Loucy (cell line): Measurements from ENCODE around the gene LYSMD4.

ENCODE experiments used
- EZH2phosphoT487 ChIP-seq: fragments of 200-600 bp; IDR thresholded peaks from 2 replicates; pipeline ENCODE4 v1.6.1; 2018; ENCODE audit warnings: antibody characterized with exemption, mild to moderate bottlenecking, moderate library complexity, borderline replicate concordance
- TF ChIP-seq, protein P1 (sequence below): fragments of 200-600 bp; sonication (generic); conservative IDR thresholded peaks from 2 replicates; pipeline ENCODE4 v1.5.1; 2014; ENCODE audit warnings: mild to moderate bottlenecking, antibody characterized with exemption, low read length

DNA sequence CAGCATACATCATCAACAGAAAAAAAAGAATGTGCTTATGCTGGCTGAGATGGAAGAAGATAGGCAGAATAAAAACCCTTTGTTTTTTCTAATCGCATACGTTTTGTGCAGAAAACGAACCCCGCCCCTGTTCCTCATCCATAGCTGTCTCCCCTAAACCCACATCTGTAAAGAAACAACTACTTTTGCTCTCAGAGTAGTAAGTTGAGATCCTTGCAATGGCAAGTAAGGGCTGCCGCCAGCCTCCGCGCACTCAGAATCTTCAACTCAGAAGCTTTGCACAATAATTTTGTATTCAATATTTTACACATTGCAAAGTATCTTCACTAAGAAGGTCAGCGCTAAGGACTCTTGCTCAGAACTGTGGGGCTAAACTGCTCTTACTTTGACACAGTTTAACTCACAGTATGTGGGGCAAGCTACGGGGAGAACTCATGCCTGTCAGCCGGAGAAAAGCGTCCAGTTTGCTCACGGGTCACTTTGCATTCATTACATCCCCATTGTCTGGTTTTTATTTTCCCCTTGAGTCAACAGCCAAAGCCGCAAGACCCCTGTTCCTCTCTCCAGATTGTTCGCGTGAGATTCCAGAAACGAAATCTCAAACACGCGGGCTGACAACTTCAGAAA lies 1.0 kb downstream of the LYSMD4 start:
- TF ChIP-seq, protein P1, sequence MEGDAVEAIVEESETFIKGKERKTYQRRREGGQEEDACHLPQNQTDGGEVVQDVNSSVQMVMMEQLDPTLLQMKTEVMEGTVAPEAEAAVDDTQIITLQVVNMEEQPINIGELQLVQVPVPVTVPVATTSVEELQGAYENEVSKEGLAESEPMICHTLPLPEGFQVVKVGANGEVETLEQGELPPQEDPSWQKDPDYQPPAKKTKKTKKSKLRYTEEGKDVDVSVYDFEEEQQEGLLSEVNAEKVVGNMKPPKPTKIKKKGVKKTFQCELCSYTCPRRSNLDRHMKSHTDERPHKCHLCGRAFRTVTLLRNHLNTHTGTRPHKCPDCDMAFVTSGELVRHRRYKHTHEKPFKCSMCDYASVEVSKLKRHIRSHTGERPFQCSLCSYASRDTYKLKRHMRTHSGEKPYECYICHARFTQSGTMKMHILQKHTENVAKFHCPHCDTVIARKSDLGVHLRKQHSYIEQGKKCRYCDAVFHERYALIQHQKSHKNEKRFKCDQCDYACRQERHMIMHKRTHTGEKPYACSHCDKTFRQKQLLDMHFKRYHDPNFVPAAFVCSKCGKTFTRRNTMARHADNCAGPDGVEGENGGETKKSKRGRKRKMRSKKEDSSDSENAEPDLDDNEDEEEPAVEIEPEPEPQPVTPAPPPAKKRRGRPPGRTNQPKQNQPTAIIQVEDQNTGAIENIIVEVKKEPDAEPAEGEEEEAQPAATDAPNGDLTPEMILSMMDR: no peak
- TF ChIP-seq EZH2phosphoT487: no peak
